ENCODE data around the gene ENKD1. TPM values are rescaled to one million over a fixed set of nuclear protein-coding genes. Genes with fewer than 3 reads are reported as not detected.

The ENKD1 gene
- total and polyA plus RNA-seq, 9 donors, result 8.0 to 45.6 (median 21.7) TPM

DNA sequence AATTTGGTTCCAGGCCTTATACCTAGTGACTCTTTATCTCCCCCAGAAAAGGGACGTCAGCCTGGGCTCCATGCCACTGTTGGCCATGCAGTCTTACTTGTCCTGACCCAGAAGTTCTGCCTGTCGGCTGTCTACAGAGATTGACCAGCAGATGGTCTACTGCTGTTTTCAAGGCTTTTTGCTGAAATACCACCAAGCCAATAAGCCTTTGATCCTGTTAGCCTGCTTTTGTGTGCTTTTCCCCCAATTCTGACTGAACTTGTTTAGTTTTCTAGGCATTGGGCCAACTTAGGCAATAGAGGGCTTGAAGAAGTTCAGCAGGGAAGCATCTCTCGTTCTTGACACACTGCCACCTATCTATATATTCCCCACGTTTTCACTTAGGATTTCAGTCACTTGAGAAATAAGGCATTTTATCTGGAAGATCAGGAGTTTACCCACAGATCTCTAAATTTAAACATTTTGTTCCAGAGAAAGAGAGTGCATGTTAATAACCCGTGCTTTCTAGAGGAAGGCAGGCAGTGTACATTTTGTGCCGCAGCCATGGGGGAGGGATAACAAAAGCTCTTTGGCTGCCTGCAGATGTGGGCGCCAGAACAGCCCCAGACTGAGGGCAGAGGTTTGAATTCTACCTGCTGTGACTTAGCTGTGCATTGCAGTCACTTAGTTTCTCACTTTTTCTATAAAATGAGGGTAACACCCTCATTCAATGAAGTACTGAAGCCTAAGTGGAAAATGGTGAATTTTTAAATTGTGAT is 34.0 kb downstream of the ENKD1 start:
- peak in 2 of 5 donors; percentile 43 to 59 for DNase-seq
- intact Hi-C loops (cut with DNase I), result no loop called here
- no peaks in the 10 kb centered on the region for H3K4me1 ChIP-seq (ENCODE audit: insufficient read depth)
- no peaks in the 10 kb centered on the region for H3K36me3 ChIP-seq
- H3K27me3 ChIP-seq, result no peaks in the 10 kb centered on the region
- H3K9me3 ChIP-seq, result no peaks in the 10 kb centered on the region
- no peak for TF ChIP-seq POLR2A (IDR thresholded peaks at IDR 0.05)
- TF ChIP-seq, protein P1, sequence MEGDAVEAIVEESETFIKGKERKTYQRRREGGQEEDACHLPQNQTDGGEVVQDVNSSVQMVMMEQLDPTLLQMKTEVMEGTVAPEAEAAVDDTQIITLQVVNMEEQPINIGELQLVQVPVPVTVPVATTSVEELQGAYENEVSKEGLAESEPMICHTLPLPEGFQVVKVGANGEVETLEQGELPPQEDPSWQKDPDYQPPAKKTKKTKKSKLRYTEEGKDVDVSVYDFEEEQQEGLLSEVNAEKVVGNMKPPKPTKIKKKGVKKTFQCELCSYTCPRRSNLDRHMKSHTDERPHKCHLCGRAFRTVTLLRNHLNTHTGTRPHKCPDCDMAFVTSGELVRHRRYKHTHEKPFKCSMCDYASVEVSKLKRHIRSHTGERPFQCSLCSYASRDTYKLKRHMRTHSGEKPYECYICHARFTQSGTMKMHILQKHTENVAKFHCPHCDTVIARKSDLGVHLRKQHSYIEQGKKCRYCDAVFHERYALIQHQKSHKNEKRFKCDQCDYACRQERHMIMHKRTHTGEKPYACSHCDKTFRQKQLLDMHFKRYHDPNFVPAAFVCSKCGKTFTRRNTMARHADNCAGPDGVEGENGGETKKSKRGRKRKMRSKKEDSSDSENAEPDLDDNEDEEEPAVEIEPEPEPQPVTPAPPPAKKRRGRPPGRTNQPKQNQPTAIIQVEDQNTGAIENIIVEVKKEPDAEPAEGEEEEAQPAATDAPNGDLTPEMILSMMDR (IDR thresholded peaks at IDR 0.05), result no peak
- no peak for TF ChIP-seq EP300 (IDR thresholded peaks at IDR 0.05)
- no peak overlapping the region for H3K27ac ChIP-seq
- WGBS, 3 donors, result 37 to 46% (median 39%) methylated on average over 7 of the region's 7 CpGs
- no peak overlapping the region for H3K4me3 ChIP-seq

DNA sequence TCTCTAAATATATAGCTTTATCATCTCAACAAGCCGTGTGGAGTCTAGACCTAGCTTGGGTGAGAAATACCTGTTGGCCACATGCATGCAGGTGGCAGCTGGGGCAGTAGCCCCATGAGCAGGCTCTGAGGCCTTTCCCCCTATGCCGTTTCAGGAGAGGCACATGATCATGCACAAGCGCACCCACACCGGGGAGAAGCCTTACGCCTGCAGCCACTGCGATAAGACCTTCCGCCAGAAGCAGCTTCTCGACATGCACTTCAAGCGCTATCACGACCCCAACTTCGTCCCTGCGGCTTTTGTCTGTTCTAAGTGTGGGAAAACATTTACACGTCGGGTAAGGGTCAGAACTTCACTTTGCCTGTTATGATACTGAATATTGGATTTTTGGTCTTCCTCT is 38.3 kb downstream of the ENKD1 start:
- Histone ChIP-seq H3K9me3 (no peaks in the 10 kb centered on the region), H3K27me3 (no peaks in the 10 kb centered on the region), H3K4me3 (no peak overlapping the region), H3K27ac (no peak overlapping the region), H3K4me1 (ENCODE audit: insufficient read depth) (no peaks in the 10 kb centered on the region), H3K36me3 (no peaks in the 10 kb centered on the region)
- TF ChIP-seq POLR2A (IDR thresholded peaks at IDR 0.05), result no peak
- WGBS, 3 donors, result 89 to 93% (median 91%) methylated on average over 14 of the region's 14 CpGs
- DNase-seq, result no peak
- intact Hi-C loops (cut with DNase I), result no loop called here

DNA sequence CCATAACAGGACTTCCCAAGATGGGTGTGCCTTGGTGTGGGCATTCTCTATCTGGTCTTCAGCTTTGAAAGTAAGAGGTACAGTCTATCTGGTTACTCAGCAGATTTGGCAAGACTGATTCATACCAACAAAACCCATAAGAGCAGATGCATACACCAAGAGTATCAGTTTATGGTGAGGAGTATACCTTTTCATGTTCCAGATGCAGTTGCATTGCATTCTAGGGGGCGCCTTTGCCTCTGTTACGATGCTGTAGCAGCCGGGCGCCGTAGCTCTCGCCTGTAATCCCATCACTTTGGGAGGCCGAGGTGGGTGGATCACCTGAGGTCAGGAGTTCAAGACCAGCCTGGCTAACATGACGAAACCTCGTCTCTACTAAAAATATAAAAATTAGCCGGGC is 52.7 kb downstream of the ENKD1 start:
- no peaks in the 10 kb centered on the region for H3K4me1 ChIP-seq (ENCODE audit: insufficient read depth)
- no peak for TF ChIP-seq EP300 (IDR thresholded peaks at IDR 0.05)
- no peak for TF ChIP-seq POLR2A (IDR thresholded peaks at IDR 0.05)
- TF ChIP-seq, protein P1 (IDR thresholded peaks at IDR 0.05), result no peak
- intact Hi-C loops (cut with DNase I), result no loop called here
- H3K27ac ChIP-seq, result no peak overlapping the region
- no peaks in the 10 kb centered on the region for H3K36me3 ChIP-seq
- no peaks in the 10 kb centered on the region for H3K27me3 ChIP-seq
- H3K4me3 ChIP-seq, result no peak overlapping the region
- no peaks in the 10 kb centered on the region for H3K9me3 ChIP-seq
- no peak for DNase-seq
- WGBS, 3 donors, result 88 to 91% (median 90%) methylated on average over 10 of the region's 10 CpGs

Other genes with a start within 250 kb of the ENKD1 start
- gene HSD11B2, start 235.6 kb downstream of the ENKD1 start, total RNA-seq, result 10 to 100 TPM in 5 of 7 donors, 1 to 10 TPM in 2; 1.3 to 26.3 (median 17.1) TPM
- 1 to 10 TPM; 4.6 to 5.1 TPM for gene HSD11B2, start 235.6 kb downstream of the ENKD1 start, polyA plus RNA-seq
- gene ATP6V0D1, start 185.6 kb downstream of the ENKD1 start, total RNA-seq, result 100 to 1,000 TPM in 1 of 7 donors, 10 to 100 TPM in 6; 35.8 to 113 (median 63.0) TPM
- 10 to 100 TPM; 32.5 to 66.0 TPM for gene ATP6V0D1, start 185.6 kb downstream of the ENKD1 start, polyA plus RNA-seq
- under 1 TPM in 2 of 7 donors, not detected in 5; 0.48 to 0.55 TPM for gene AGRP, start 183.2 kb downstream of the ENKD1 start, total RNA-seq
- under 1 TPM in 1 of 2 donors, not detected in 1; 0.11 TPM for gene AGRP, start 183.2 kb downstream of the ENKD1 start, polyA plus RNA-seq
- gene RIPOR1, start 137.9 kb downstream of the ENKD1 start, total RNA-seq, result 10 to 100 TPM; 22.3 to 96.3 (median 85.6) TPM
- gene RIPOR1, start 137.9 kb downstream of the ENKD1 start, polyA plus RNA-seq, result 10 to 100 TPM; 31.9 to 38.7 TPM
- gene CTCF, start 104.2 kb downstream of the ENKD1 start, total RNA-seq, result 10 to 100 TPM; 21.0 to 47.6 (median 42.2) TPM
- 10 to 100 TPM; 26.8 to 48.4 TPM for gene CTCF, start 104.2 kb downstream of the ENKD1 start, polyA plus RNA-seq
- gene CARMIL2, start 21.6 kb downstream of the ENKD1 start, total RNA-seq, result 1 to 10 TPM in 2 of 7 donors, under 1 TPM in 4, not detected in 1; 0.23 to 1.5 (median 0.61) TPM
- gene CARMIL2, start 21.6 kb downstream of the ENKD1 start, polyA plus RNA-seq, result under 1 TPM; 0.10 to 0.51 TPM
- gene ACD, start 6.5 kb downstream of the ENKD1 start, total RNA-seq, result 10 to 100 TPM; 22.5 to 40.8 (median 29.4) TPM
- 10 to 100 TPM in 1 of 2 donors, 1 to 10 TPM in 1; 5.3 to 35.8 TPM for gene ACD, start 6.5 kb downstream of the ENKD1 start, polyA plus RNA-seq
- 10 to 100 TPM in 1 of 7 donors, 1 to 10 TPM in 6; 2.7 to 12.9 (median 5.1) TPM for gene PARD6A, start 5.8 kb downstream of the ENKD1 start, total RNA-seq
- 1 to 10 TPM in 1 of 2 donors, under 1 TPM in 1; 0.53 to 3.0 TPM for gene PARD6A, start 5.8 kb downstream of the ENKD1 start, polyA plus RNA-seq
- 1 to 10 TPM; 2.2 to 8.2 (median 4.6) TPM for gene C16orf86, start 64 bp upstream of the ENKD1 start, total RNA-seq
- 1 to 10 TPM in 1 of 2 donors, under 1 TPM in 1; 0.13 to 6.8 TPM for gene C16orf86, start 64 bp upstream of the ENKD1 start, polyA plus RNA-seq
- gene GFOD2, start 52.6 kb upstream of the ENKD1 start, total RNA-seq, result 10 to 100 TPM in 6 of 7 donors, 1 to 10 TPM in 1; 8.6 to 15.9 (median 13.4) TPM
- 10 to 100 TPM in 1 of 2 donors, 1 to 10 TPM in 1; 8.3 to 10.9 TPM for gene GFOD2, start 52.6 kb upstream of the ENKD1 start, polyA plus RNA-seq
- gene RANBP10, start 139.8 kb upstream of the ENKD1 start, total RNA-seq, result 10 to 100 TPM in 6 of 7 donors, 1 to 10 TPM in 1; 8.3 to 19.6 (median 17.1) TPM
- gene RANBP10, start 139.8 kb upstream of the ENKD1 start, polyA plus RNA-seq, result 10 to 100 TPM; 13.0 to 15.5 TPM
- 10 to 100 TPM in 1 of 7 donors, 1 to 10 TPM in 6; 2.4 to 13.1 (median 3.2) TPM for gene TSNAXIP1, start 140.1 kb upstream of the ENKD1 start, total RNA-seq
- 1 to 10 TPM; 2.7 to 3.7 TPM for gene TSNAXIP1, start 140.1 kb upstream of the ENKD1 start, polyA plus RNA-seq
- 10 to 100 TPM; 31.0 to 59.7 (median 46.6) TPM for gene THAP11, start 175.6 kb upstream of the ENKD1 start, total RNA-seq
- 10 to 100 TPM; 17.3 to 30.6 TPM for gene THAP11, start 175.6 kb upstream of the ENKD1 start, polyA plus RNA-seq
- 10 to 100 TPM; 35.9 to 98.1 (median 67.8) TPM for gene NUTF2, start 180.2 kb upstream of the ENKD1 start, total RNA-seq
- 100 to 1,000 TPM in 1 of 2 donors, 10 to 100 TPM in 1; 67.6 to 105 TPM for gene NUTF2, start 180.2 kb upstream of the ENKD1 start, polyA plus RNA-seq
- 10 to 100 TPM; 35.8 to 44.9 (median 42.0) TPM for gene CENPT, start 180.9 kb upstream of the ENKD1 start, total RNA-seq
- 10 to 100 TPM; 18.4 to 57.4 TPM for gene CENPT, start 180.9 kb upstream of the ENKD1 start, polyA plus RNA-seq
- gene EDC4, start 206.3 kb upstream of the ENKD1 start, total RNA-seq, result 10 to 100 TPM; 34.7 to 65.3 (median 54.0) TPM
- gene EDC4, start 206.3 kb upstream of the ENKD1 start, polyA plus RNA-seq, result 10 to 100 TPM; 29.8 to 37.9 TPM
- 1 to 10 TPM in 6 of 7 donors, under 1 TPM in 1; 0.95 to 3.9 (median 2.5) TPM for gene NRN1L, start 218.1 kb upstream of the ENKD1 start, total RNA-seq
- gene NRN1L, start 218.1 kb upstream of the ENKD1 start, polyA plus RNA-seq, result 1 to 10 TPM in 1 of 2 donors, not detected in 1; 4.7 TPM
- 10 to 100 TPM; 13.6 to 38.9 (median 31.6) TPM for gene PSKH1, start 226.5 kb upstream of the ENKD1 start, total RNA-seq
- 10 to 100 TPM in 1 of 2 donors, 1 to 10 TPM in 1; 9.6 to 26.6 TPM for gene PSKH1, start 226.5 kb upstream of the ENKD1 start, polyA plus RNA-seq